Osteocyte (in vitro differentiated cells): ENCODE measurements around the gene SH3RF3. TPM values are rescaled to one million over a fixed set of nuclear protein-coding genes. Genes with fewer than 3 reads are reported as not detected.
A peak's percentile ranks its signal among the peaks of the same experiment; 100 is the strongest.

Experiments
- DNase-seq: peaks from one replicate; pipeline ENCODE4 v3.0.0; 2021; ENCODE audit warnings: mixed read lengths; ENCODE audit not compliant: unreplicated experiment; ENCODE audit errors: extremely low spot score
- H3K27ac Mint-ChIP-seq: one replicate; pipeline ENCODE4 v1.8.0; 2021; ENCODE audit warnings: mild to moderate bottlenecking, mixed read lengths; ENCODE audit not compliant: unreplicated experiment
- H3K27me3 Mint-ChIP-seq: one replicate; pipeline ENCODE4 v1.8.0; 2021; ENCODE audit warnings: mixed read lengths; ENCODE audit not compliant: unreplicated experiment
- H3K36me3 Mint-ChIP-seq: one replicate; pipeline ENCODE4 v1.8.0; 2021; ENCODE audit warnings: mixed read lengths; ENCODE audit not compliant: unreplicated experiment
- H3K4me1 Mint-ChIP-seq: one replicate; pipeline ENCODE4 v1.8.0; 2021; ENCODE audit warnings: mixed read lengths; ENCODE audit not compliant: unreplicated experiment
- H3K4me3 Mint-ChIP-seq: one replicate; pipeline ENCODE4 v1.8.0; 2021; ENCODE audit warnings: mild to moderate bottlenecking, moderate library complexity, mixed read lengths; ENCODE audit not compliant: unreplicated experiment
- H3K9me3 Mint-ChIP-seq: one replicate; pipeline ENCODE4 v1.8.0; 2021; ENCODE audit warnings: mixed read lengths; ENCODE audit not compliant: unreplicated experiment
- CTCF ChIP-seq: fragments of 200-600 bp; sonication (generic); IDR thresholded peaks from 2 replicates; pipeline ENCODE4 v1.5.0; 2021; ENCODE audit warnings: antibody characterized with exemption, mild to moderate bottlenecking, moderate library complexity
- total RNA-seq: library from RNA; stranded (reverse); gene quantifications from 2 replicates; pipeline ENCODE4 v1.2.1, GENCODE V29; 2021

Gene SH3RF3
- total RNA-seq, 1 donor from 2014 or later: 79.4 TPM

GRCh38 chr2:109478906-109479493 is 350.0 kb downstream of the SH3RF3 start:
- H3K27me3 Mint-ChIP-seq: no peaks in the 10 kb centered on the region
- no peak for DNase-seq

GRCh38 chr2:109479804-109480203 is 350.8 kb downstream of the SH3RF3 start:
- Mint-ChIP-seq H3K4me3 (no peak overlapping the region), H3K27me3 (no peaks in the 10 kb centered on the region), H3K36me3 (peaks cover 38% of the 10 kb centered on the region), H3K4me1 (peaks cover 61% of the 10 kb centered on the region), H3K27ac (peak overlapping the region; percentile 77), H3K9me3 (no peaks in the 10 kb centered on the region)
- TF ChIP-seq CTCF: no peak
- DNase-seq: no peak

More at GRCh38 chr2:109478906-109479493, 350.0 kb downstream of the SH3RF3 start:
- H3K36me3 Mint-ChIP-seq: peaks cover 32% of the 10 kb centered on the region
- peak overlapping the region; percentile 77 for H3K27ac Mint-ChIP-seq
- no peaks in the 10 kb centered on the region for H3K9me3 Mint-ChIP-seq
- no peak overlapping the region for H3K4me3 Mint-ChIP-seq
- H3K4me1 Mint-ChIP-seq: peaks cover 63% of the 10 kb centered on the region
- TF ChIP-seq CTCF: no peak

- Mint-ChIP-seq H3K4me1 (peaks cover 58% of the 10 kb centered on the region), H3K36me3 (peaks cover 42% of the 10 kb centered on the region), H3K4me3 (no peak overlapping the region), H3K9me3 (no peaks in the 10 kb centered on the region), H3K27me3 (no peaks in the 10 kb centered on the region), H3K27ac (peak overlapping the region; percentile 62)
- no peak for DNase-seq
- no peak for TF ChIP-seq CTCF
Observed at GRCh38 chr2:109480486-109481195, 351.6 kb downstream of the SH3RF3 start.

- H3K36me3 Mint-ChIP-seq: peaks cover 48% of the 10 kb centered on the region
- no peak overlapping the region for H3K4me3 Mint-ChIP-seq
- peaks cover 58% of the 10 kb centered on the region for H3K4me1 Mint-ChIP-seq
- TF ChIP-seq CTCF: no peak
- H3K27ac Mint-ChIP-seq: peak overlapping the region; percentile 62
- no peaks in the 10 kb centered on the region for H3K27me3 Mint-ChIP-seq
- H3K9me3 Mint-ChIP-seq: no peaks in the 10 kb centered on the region
- no peak for DNase-seq
Observed at GRCh38 chr2:109481196-109481555, 352.2 kb downstream of the SH3RF3 start.

GRCh38 chr2:109481599-109481998 is 352.6 kb downstream of the SH3RF3 start:
- Mint-ChIP-seq H3K27me3 (no peaks in the 10 kb centered on the region), H3K4me1 (peaks cover 58% of the 10 kb centered on the region), H3K27ac (peak overlapping the region; percentile 28), H3K4me3 (no peak overlapping the region), H3K9me3 (no peaks in the 10 kb centered on the region), H3K36me3 (peaks cover 48% of the 10 kb centered on the region)
- no peak for DNase-seq
- TF ChIP-seq CTCF: no peak
